SU-DHL-6 (cell line): ENCODE measurements around the gene UNC93B1.
"Not testable (repeated sequence)": the region's sequence is repeated elsewhere in the genome, so short reads cannot be mapped to it uniquely, and the experiment has no call there.

Experiments
- EZH2phosphoT487 ChIP-seq: fragments of 200-600 bp; sonication (generic), shearing (Covaris generic); conservative IDR thresholded peaks from 2 replicates; pipeline ENCODE4 v1.6.1; 2018; ENCODE audit warnings: mild to moderate bottlenecking, antibody characterized with exemption, low read length, moderate library complexity, mixed read lengths
- TF ChIP-seq, protein P1 (sequence below): fragments of 200-600 bp; sonication (generic); IDR thresholded peaks from one replicate; pipeline ENCODE4 v1.5.1; 2017; ENCODE audit warnings: antibody characterized with exemption, mild to moderate bottlenecking, low read length, moderate library complexity; ENCODE audit not compliant: insufficient read depth, poor library complexity, severe bottlenecking

DNA sequence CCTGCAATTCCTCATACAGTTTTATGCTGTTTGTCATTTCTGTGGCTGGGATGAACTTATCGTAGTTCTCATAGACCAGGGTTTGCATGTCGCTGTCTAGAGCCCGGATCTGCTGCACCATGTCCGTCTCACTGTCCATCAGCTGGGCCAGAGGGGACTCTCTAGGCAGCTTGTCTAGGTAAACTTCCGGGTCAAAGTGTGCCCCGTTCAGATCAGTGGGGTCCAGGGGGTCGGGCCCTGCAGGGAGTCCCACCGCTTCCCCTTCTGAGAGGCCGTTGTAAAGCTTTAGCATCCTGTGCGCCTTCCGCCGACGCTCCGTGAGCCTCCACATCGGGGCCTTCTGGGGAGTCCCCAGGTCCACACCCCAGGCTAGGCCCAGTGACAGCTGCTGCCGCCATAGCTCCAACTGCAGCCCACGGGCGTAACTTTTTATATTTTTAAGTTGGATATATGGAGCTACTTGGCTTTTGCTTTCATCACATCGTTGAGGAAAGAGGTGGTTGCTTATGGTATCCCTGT, 38.0 kb downstream of the UNC93B1 start:
- TF ChIP-seq, protein P1, sequence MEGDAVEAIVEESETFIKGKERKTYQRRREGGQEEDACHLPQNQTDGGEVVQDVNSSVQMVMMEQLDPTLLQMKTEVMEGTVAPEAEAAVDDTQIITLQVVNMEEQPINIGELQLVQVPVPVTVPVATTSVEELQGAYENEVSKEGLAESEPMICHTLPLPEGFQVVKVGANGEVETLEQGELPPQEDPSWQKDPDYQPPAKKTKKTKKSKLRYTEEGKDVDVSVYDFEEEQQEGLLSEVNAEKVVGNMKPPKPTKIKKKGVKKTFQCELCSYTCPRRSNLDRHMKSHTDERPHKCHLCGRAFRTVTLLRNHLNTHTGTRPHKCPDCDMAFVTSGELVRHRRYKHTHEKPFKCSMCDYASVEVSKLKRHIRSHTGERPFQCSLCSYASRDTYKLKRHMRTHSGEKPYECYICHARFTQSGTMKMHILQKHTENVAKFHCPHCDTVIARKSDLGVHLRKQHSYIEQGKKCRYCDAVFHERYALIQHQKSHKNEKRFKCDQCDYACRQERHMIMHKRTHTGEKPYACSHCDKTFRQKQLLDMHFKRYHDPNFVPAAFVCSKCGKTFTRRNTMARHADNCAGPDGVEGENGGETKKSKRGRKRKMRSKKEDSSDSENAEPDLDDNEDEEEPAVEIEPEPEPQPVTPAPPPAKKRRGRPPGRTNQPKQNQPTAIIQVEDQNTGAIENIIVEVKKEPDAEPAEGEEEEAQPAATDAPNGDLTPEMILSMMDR = not testable (repeated sequence)
- not testable (repeated sequence) for TF ChIP-seq EZH2phosphoT487
